Ureter (tissue), 1 donor: ENCODE data around the gene ZNF823. TPM values are rescaled to one million over a fixed set of nuclear protein-coding genes. Genes with fewer than 3 reads are reported as not detected.
"Not testable (repeated sequence)": the region's sequence is repeated elsewhere in the genome, so short reads cannot be mapped to it uniquely, and the experiment has no call there.

Experiments
- DNase-seq: peaks from one replicate; pipeline ENCODE4 v3.0.0-alpha.2; 2020; ENCODE audit warnings: low spot score
- total RNA-seq: library from RNA; stranded (reverse); gene quantifications from one replicate; pipeline ENCODE4 v1.2.4, GENCODE V29; 2023
- donor health status: DM: yes; HTN: yes; CAD: no.

ZNF823 gene
- total RNA-seq, 1 donor from 2014 or later: 21.5 TPM

GRCh38 chr19:11680689-11681302 is 58.0 kb downstream of the ZNF823 start:
- no peak for DNase-seq

- no peak for DNase-seq
Measured at GRCh38 chr19:11678504-11678903, 60.2 kb downstream of the ZNF823 start.

GRCh38 chr19:11676661-11677600 is 61.8 kb downstream of the ZNF823 start:
- DNase-seq: not testable (repeated sequence)

GRCh38 chr19:11675569-11675968 is 63.2 kb downstream of the ZNF823 start:
- no peak for DNase-seq

- no peak for DNase-seq
Measured at GRCh38 chr19:11674067-11674492, 64.7 kb downstream of the ZNF823 start.

GRCh38 chr19:11673608-11674041 is 65.1 kb downstream of the ZNF823 start:
- DNase-seq: peak; percentile 70

Other genes starting within 250 kb of the ZNF823 start
- gene ZNF653, start 233.1 kb downstream of the ZNF823 start, total RNA-seq: 10.9 TPM
- gene ECSIT, start 209.8 kb downstream of the ZNF823 start, total RNA-seq: 43.7 TPM
- gene CNN1, start 200.1 kb downstream of the ZNF823 start, total RNA-seq: 301 TPM
- 46.2 TPM for gene ELOF1, start 179.7 kb downstream of the ZNF823 start, total RNA-seq
- 19.9 TPM for gene ACP5, start 161.3 kb downstream of the ZNF823 start, total RNA-seq
- gene ZNF627, start 141.5 kb downstream of the ZNF823 start, total RNA-seq: 20.7 TPM
- 17.9 TPM for gene ZNF441, start 28.1 kb upstream of the ZNF823 start, total RNA-seq
- gene ZNF491, start 59.6 kb upstream of the ZNF823 start, total RNA-seq: 2.3 TPM
- 74.7 TPM for gene ZNF440, start 75.3 kb upstream of the ZNF823 start, total RNA-seq
- gene ZNF439, start 109.8 kb upstream of the ZNF823 start, total RNA-seq: 25.3 TPM
- gene ZNF69, start 148.8 kb upstream of the ZNF823 start, total RNA-seq: 17.9 TPM
- gene ZNF700, start 186.2 kb upstream of the ZNF823 start, total RNA-seq: 27.0 TPM
- 8.7 TPM for gene ZNF763, start 226.1 kb upstream of the ZNF823 start, total RNA-seq